ENCODE data around the gene RBM20.

DNA sequence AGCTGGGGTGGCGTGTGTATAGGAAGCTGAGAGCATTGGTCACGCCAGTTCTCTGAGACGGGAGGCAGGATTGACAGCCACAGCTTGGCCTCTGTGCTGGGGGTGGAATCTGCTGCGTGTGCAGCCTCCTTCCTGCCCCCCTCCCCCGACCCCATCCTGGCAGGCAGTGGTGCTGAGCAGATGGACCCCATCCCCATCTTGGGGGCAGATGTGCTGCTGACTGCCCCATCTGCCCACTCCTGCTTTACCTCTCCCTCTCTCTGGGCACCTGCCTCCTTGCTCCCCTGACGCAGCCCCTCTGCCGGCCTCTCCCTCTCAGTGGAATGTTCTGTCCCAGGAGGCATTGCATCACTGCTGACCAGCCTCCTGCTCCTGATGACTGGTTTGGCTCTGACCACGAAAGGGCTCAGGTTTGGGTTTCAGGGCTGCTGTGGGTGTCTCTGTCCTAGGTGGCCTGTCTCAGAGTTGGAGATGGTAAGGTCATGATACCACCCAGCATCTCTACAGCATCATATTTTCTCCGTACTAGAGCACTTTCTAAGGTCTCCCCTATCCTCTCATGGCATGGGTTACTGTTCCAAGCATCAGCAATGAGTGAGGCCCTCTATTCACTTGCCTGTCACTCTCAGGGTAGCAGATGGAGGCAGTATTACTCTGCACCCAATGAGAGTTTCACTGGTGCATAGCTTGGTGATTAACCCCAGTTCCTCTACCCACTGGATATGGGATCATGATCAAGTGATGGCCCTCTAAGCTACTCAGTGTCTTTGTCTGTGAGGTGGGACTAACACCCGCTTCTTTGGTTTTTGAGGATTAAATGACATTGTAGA is 81.9 kb downstream of the RBM20 start:
- no peak for TF ChIP-seq CTCF (IDR thresholded peaks at IDR 0.05; ENCODE audit: poor library complexity)
- TF ChIP-seq EZH2phosphoT487 (IDR thresholded peaks at IDR 0.05; ENCODE audit: low read depth, severe bottlenecking, unreplicated experiment) = no peak

Data from hepatocyte (in vitro differentiated cells).